Pancreas (tissue), 10 donors: Measurements from ENCODE around the gene ZNF668. TPM values are rescaled to one million over a fixed set of nuclear protein-coding genes. Genes with fewer than 3 reads are reported as not detected.

Experiments
- ATAC-seq, 4 donors: fragments of 200-7000 bp; cut with Tn5 transposase; one replicate each; pipeline versions ENCODE4 v1.8.0 to v1.9.1; 2020; ENCODE audit warnings: mild to moderate bottlenecking in 4 of 4, moderate library complexity in 4 of 4
- DNase-seq, 6 donors: peaks; one replicate each; pipeline ENCODE4 v3.0.0-alpha.2; 2020
- FAIRE-seq: peaks from 2 replicates; lab custom pipeline; 2012; peaks lifted over from hg19 to GRCh38; lab: Jason Lieb, UNC
- H3K27ac ChIP-seq, 4 donors: fragments of 200-600 bp; sonication (generic); 1 replicate in 3 of 4; 2 replicates in 1 of 4; pipeline versions ENCODE4 v1.5.0 to v1.8.0; 2020
- H3K27me3 ChIP-seq, 4 donors: fragments of 200-600 bp; one replicate each; pipeline ENCODE4 v1.8.0; 2021
- H3K36me3 ChIP-seq, 3 donors: fragments of 200-600 bp; sonication (generic) in 1 of 3; one replicate each; pipeline versions ENCODE4 v1.5.0 to v1.8.0; 2020 to 2021
- H3K4me1 ChIP-seq, 3 donors: fragments of 200-600 bp; one replicate each; pipeline ENCODE4 v1.8.0; 2021
- H3K4me3 ChIP-seq, 4 donors: fragments of 200-600 bp; sonication (generic) in 2 of 4; one replicate each; pipeline versions ENCODE4 v1.5.0 to v1.8.0; 2020 to 2021
- H3K9me3 ChIP-seq, 4 donors: fragments of 200-600 bp; one replicate each; pipeline ENCODE4 v1.8.0; 2021
- CTCF ChIP-seq, 4 donors: fragments of 200-600 bp; sonication (generic) in 3 of 4; IDR thresholded peaks; one replicate each; pipeline versions ENCODE4 v1.5.0 to v1.8.0; 2021; ENCODE audit warnings: antibody characterized with exemption in 4 of 4
- WGBS, 2 donors: extraction: QIAGEN DNeasy Blood & Tissue Kit; methylation state at CpG; one replicate each; pipeline ENCODE4 v1.1.7; 2013; 5-methylcytosine and 5-hydroxymethylcytosine counted together
- intact Hi-C, 3 donors: fragments of 100-400 bp; cut with DNase I; formaldehyde crosslinking; loops; one replicate each; pipeline versions ENCODE4 v1.11.1 to v1.14.2; 2022
- polyA plus RNA-seq, 2 donors: library from polyadenylated mRNA; stranded (reverse); fragments of 200-250 nt; gene quantifications; one replicate each; pipeline ENCODE4 v1.2.3, GENCODE V29; 2013
- total RNA-seq, 6 donors: library from RNA; stranded (reverse); fragmentation: NEBNext Ultra II Directional in 4 of 6; extraction: Animal tissue kit (Norgen Biotek cat#: 25700) in 4 of 6; gene quantifications; one replicate each; pipeline versions ENCODE4 v1.2.1 to v1.2.4, GENCODE V29; 2021 to 2023
- donor health status: healthy with polysubstance abuse.
- donor health status: DM: no; HTN: no; CAD: no; lungs with moderate emphysema.
- donor health status: DM: no; HTN: no; CAD: no.
- donor health status: control.
- donor health status: control.
- donor health status: Bipolar disorder and iron deficiency.
- donor health status: DM: yes; HTN: yes; CAD: no.
- donor health status: DM: no; HTN: no; CAD: no.
- donor health status: DM: no; HTN: no; CAD: no.
- donor health status: DM: yes; HTN: yes; CAD: no.

ZNF668 gene
- total and polyA plus RNA-seq, 8 donors = 1.5 to 6.4 (median 3.6) TPM

DNA sequence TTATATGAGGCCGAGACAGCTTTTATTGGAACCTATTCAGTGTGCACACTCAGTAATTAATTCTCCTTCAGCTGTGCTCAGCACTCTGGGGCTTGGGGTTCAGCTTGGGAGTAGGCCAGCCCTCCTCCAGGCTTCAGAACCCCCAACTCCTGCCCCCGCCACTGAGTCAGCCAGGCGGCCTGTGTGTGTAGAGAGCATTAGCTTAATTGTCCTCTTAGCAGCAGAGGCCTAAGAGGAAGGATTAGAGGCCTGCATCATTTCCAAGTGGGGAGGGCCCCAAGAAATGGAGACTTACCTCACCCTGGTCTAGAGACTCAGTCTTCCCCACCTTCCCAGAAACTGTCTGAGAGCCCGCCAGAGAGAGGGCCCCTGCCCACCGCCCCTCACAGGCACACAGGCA is 13.9 kb upstream of the ZNF668 start:
- 89 to 91% methylated on average over 5 of the region's 5 CpGs for WGBS, 2 donors
- intact Hi-C loops = loop anchor here in 1 of 3 donors (10.0 kb wide), 1 partner anchor 103 kb away; the partner anchor contains the start of gene HSD3B7

GRCh38 chr16:31087481-31087880 is 13.4 kb upstream of the ZNF668 start:
- Histone ChIP-seq H3K4me3 (no peak overlapping the region), H3K9me3 (no peaks in the 10 kb centered on the region), H3K36me3 (peaks cover 0 to 9% (median 0%) of the 10 kb centered on the region in 3 donors), H3K27ac (no peak overlapping the region), H3K4me1 (no peaks in the 10 kb centered on the region), H3K27me3 (no peaks in the 10 kb centered on the region)
- intact Hi-C loops = loop anchor here in 1 of 3 donors (10.0 kb wide), 1 partner anchor 103 kb away; the partner anchor contains the start of gene HSD3B7
- FAIRE-seq = no peak
- no peak for DNase-seq
- TF ChIP-seq CTCF (IDR thresholded peaks at IDR 0.05) = no peak
- 90 to 95% methylated on average over 8 of the region's 8 CpGs for WGBS, 2 donors
- no peak for ATAC-seq

More for the DNA sequence above, 13.9 kb upstream of the ZNF668 start:
- no peak for FAIRE-seq
- no peak for ATAC-seq
- H3K36me3 ChIP-seq = peaks cover 0 to 9% (median 0%) of the 10 kb centered on the region in 3 donors
- no peaks in the 10 kb centered on the region for H3K4me1 ChIP-seq
- no peak overlapping the region for H3K27ac ChIP-seq
- no peak overlapping the region for H3K4me3 ChIP-seq
- no peak for DNase-seq
- no peaks in the 10 kb centered on the region for H3K27me3 ChIP-seq
- H3K9me3 ChIP-seq = no peaks in the 10 kb centered on the region
- TF ChIP-seq CTCF (IDR thresholded peaks at IDR 0.05) = no peak

DNA sequence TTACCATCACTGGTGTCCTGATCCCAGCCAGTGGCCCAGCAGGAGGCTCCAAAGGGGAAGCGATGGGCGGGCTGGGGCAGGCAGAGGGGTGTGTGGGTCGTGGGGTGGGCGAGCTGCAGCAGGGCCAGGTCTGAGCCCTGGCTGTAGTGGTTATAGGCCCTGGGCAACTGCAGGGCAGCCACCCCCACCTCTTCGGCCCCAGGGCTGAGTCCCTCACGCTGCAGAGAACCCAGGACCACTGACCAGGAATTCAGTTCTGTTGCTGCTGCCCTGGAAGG is 12.5 kb upstream of the ZNF668 start:
- H3K27ac ChIP-seq = no peak overlapping the region
- ATAC-seq = no peak
- no peak for DNase-seq
- H3K9me3 ChIP-seq = no peaks in the 10 kb centered on the region
- WGBS, 2 donors = 84 to 91% methylated on average over 6 of the region's 6 CpGs
- no peaks in the 10 kb centered on the region for H3K4me1 ChIP-seq
- no peak for FAIRE-seq
- no peaks in the 10 kb centered on the region for H3K27me3 ChIP-seq
- H3K4me3 ChIP-seq = no peak overlapping the region
- H3K36me3 ChIP-seq = peaks cover 0 to 9% (median 0%) of the 10 kb centered on the region in 3 donors
- no peak for TF ChIP-seq CTCF (IDR thresholded peaks at IDR 0.05)
- intact Hi-C loops = loop anchor here in 1 of 3 donors (10.0 kb wide), 1 partner anchor 102 kb away; the partner anchor contains the start of gene HSD3B7

DNA sequence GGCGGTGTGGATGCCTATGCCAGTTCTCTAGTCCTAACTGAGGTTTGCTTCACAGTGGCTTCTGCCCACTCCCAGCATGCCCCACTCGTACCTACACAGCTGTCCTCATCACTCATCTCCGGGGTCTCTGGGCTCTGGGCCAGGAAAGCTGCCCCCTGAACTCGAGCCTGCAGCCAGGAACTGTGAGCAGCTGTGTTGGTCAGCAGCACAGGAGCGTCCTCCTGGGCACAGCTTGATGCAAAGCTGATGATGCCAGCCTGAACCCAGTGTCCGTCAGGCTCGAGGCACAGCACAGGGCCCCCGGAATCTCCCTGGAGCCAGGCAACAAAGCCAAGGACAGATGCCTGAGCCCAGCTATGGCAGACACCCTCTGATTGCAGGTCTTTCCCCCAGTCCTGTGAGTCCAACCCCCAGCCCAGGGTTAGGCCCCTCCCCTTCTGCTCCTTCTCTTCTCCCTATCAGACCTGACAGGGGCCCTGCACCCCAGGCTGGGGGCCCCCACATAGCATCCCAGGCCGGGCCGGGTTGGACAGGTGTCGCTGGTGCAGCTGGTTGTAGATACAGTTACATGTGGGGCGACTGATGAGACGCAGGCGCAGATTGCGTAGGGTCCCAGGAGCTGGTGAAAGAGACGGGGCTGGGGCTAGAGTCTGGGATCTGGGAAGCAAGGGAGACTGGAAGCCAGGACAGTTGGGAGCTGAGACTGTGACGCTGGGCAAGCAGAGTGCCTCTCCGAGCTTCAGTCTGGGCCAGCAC is 12.0 kb upstream of the ZNF668 start:
- Histone ChIP-seq H3K9me3 (no peaks in the 10 kb centered on the region), H3K27ac (no peak overlapping the region), H3K36me3 (peaks cover 0 to 8% (median 0%) of the 10 kb centered on the region in 3 donors), H3K4me3 (no peak overlapping the region), H3K4me1 (no peaks in the 10 kb centered on the region), H3K27me3 (no peaks in the 10 kb centered on the region)
- intact Hi-C loops = loop anchor here in 1 of 3 donors (10.0 kb wide), 1 partner anchor 101 kb away; the partner anchor contains the start of gene HSD3B7
- TF ChIP-seq CTCF (IDR thresholded peaks at IDR 0.05) = no peak
- ATAC-seq (no peak), DNase-seq (no peak), FAIRE-seq (no peak)
- WGBS, 2 donors = 85 to 91% methylated on average over 18 of the region's 18 CpGs

DNA sequence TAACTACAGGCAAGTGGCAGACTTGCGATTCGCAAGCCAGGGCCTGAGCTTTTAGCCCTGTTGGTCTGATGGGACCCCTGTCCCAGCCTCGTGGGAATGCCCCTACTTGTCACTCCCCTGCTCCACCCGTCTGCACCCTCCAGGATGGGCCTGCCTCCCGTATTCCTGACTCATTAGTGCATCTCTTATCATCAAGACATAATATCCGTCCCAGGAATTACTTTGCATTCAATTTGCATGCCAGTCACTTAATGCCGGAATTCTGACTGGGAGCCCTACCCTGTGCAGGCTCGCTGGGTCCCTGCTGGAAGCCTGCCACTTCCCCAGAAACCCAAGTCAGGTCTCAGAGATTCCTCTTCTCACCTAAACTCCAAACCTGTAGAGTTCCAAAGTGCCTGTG is 11.4 kb upstream of the ZNF668 start:
- DNase-seq = peak in 1 of 6 donors; percentile 6
- no peak for ATAC-seq
- intact Hi-C loops = loop anchor here in 1 of 3 donors (10.0 kb wide), 1 partner anchor 101 kb away; the partner anchor contains the start of gene HSD3B7
- Histone ChIP-seq H3K27me3 (no peaks in the 10 kb centered on the region), H3K4me1 (no peaks in the 10 kb centered on the region), H3K4me3 (no peak overlapping the region), H3K36me3 (peaks cover 0 to 6% (median 4%) of the 10 kb centered on the region in 3 donors), H3K27ac (no peak overlapping the region), H3K9me3 (no peaks in the 10 kb centered on the region)
- no peak for TF ChIP-seq CTCF (IDR thresholded peaks at IDR 0.05)
- no peak for FAIRE-seq
- WGBS, 2 donors = 79 to 83% methylated on average over 8 of the region's 8 CpGs
